GM10266 (cell line): ENCODE data around the gene CELA2B.
"Not testable (repeated sequence)": the region's sequence is repeated elsewhere in the genome, so short reads cannot be mapped to it uniquely, and the experiment has no call there.

ENCODE experiments used
- DNase-seq: peaks from one replicate; pipeline ENCODE4 v3.0.0; 2012; ENCODE audit errors: extremely low spot score
- CTCF ChIP-seq: IDR thresholded peaks from 2 replicates; pipeline ENCODE4 v1.5.1; 2012; ENCODE audit warnings: mild to moderate bottlenecking, low read depth; ENCODE audit not compliant: control insufficient read depth, insufficient read depth; ENCODE audit errors: missing control alignments

The CELA2B gene

GRCh38 chr1:15515022-15515663, 39.2 kb downstream of the CELA2B start:
- no peak for DNase-seq
- TF ChIP-seq CTCF = no peak

GRCh38 chr1:15519625-15520024, 43.7 kb downstream of the CELA2B start:
- TF ChIP-seq CTCF = no peak
- no peak for DNase-seq

GRCh38 chr1:15521206-15521906, 45.5 kb downstream of the CELA2B start:
- not testable (repeated sequence) for DNase-seq

GRCh38 chr1:15522551-15522950, 46.6 kb downstream of the CELA2B start:
- no peak for DNase-seq
- TF ChIP-seq CTCF = no peak

- TF ChIP-seq CTCF = no peak
- DNase-seq = no peak
Observed at GRCh38 chr1:15523104-15524020, 47.5 kb downstream of the CELA2B start.

GRCh38 chr1:15524021-15524282, 48.0 kb downstream of the CELA2B start, which contains the start of gene CASP9:
TSS of gene CASP9 (minus strand) at chr1:15524215. CDS start at chr1:15524200, 15 bp downstream.
- TF ChIP-seq CTCF = no peak
- no peak for DNase-seq

GRCh38 chr1:15524283-15525049, 48.6 kb downstream of the CELA2B start:
- DNase-seq = peak; percentile 97
- TF ChIP-seq CTCF = no peak
